Body of pancreas (tissue), 4 donors: Measurements from ENCODE around the gene KLHL17. TPM values are rescaled to one million over a fixed set of nuclear protein-coding genes. Genes with fewer than 3 reads are reported as not detected.
"Not testable (repeated sequence)": the region's sequence is repeated elsewhere in the genome, so short reads cannot be mapped to it uniquely, and the experiment has no call there.

Source experiments
- ATAC-seq: fragments of 150-250 bp; one replicate; pipeline ENCODE4 v1.9.1; 2016
- DNase-seq, 4 donors: peaks; one replicate each; pipeline ENCODE4 v3.0.0-alpha.2; 2019
- H3K27ac ChIP-seq, 4 donors: fragments of 200-600 bp; sonication (generic); 1 replicate in 3 of 4; 2 replicates in 1 of 4; pipeline versions ENCODE4 v1.5.1 to v1.6.1; 2016 to 2019; ENCODE audit warnings: mild to moderate bottlenecking in 1 of 4, mixed read lengths in 1 of 4, moderate library complexity in 1 of 4
- H3K27me3 ChIP-seq, 2 donors: fragments of 200-600 bp; sonication (generic); one replicate each; pipeline ENCODE4 v1.6.0; 2016; ENCODE audit warnings: mild to moderate bottlenecking in 1 of 2
- H3K36me3 ChIP-seq, 2 donors: fragments of 200-600 bp; sonication (generic); replicated peaks in 1 of 2; 2 replicates each; pipeline ENCODE4 v1.5.1; 2016; ENCODE audit warnings: low read depth in 2 of 2; ENCODE audit not compliant: insufficient read depth in 1 of 2
- H3K4me1 ChIP-seq: fragments of 200-600 bp; sonication (generic); one replicate; pipeline ENCODE4 v1.6.0; 2016
- H3K4me3 ChIP-seq, 2 donors: fragments of 200-600 bp; sonication (generic); 1 replicate in 1 of 2; 2 replicates in 1 of 2; pipeline ENCODE4 v1.5.1; 2016 to 2019
- H3K9me3 ChIP-seq, 3 donors: fragments of 200-600 bp; sonication (generic); 1 replicate in 2 of 3; 2 replicates in 1 of 3; pipeline ENCODE4 v1.5.1; 2016
- POLR2A ChIP-seq, 3 donors: fragments of 450-650 bp; IDR thresholded peaks; one replicate each; pipeline ENCODE4 v1.6.1; 2016; ENCODE audit warnings: antibody characterized with exemption in 3 of 3, mild to moderate bottlenecking in 2 of 3
- WGBS, 2 donors: methylation state at CpG; one replicate each; pipeline ENCODE4 v1.1.5; 2017; 5-methylcytosine and 5-hydroxymethylcytosine counted together
- intact Hi-C: fragments of 100-400 bp; cut with DNase I; formaldehyde crosslinking; loops from one replicate; pipeline ENCODE4 v1.15.1; 2023
- total RNA-seq, 2 donors: library from RNA; depleted of rRNA; stranded (reverse); fragments of >200 nt; gene quantifications; one replicate each; pipeline ENCODE4 v1.1.0, GENCODE V29; 2016
- TF ChIP-seq, protein P1 (sequence below), 7 experiments: fragments of 450-650 bp in 4 of 7; fragments of 200-600 bp in 3 of 7; sonication (generic) in 3 of 7; IDR thresholded peaks; one replicate each; pipeline ENCODE4 v1.5.1; 2016 to 2019; ENCODE audit warnings: antibody characterized with exemption in 7 of 7

KLHL17 gene
- total RNA-seq, 2 donors from 2014 or later = 6.0 to 29.0 TPM

DNA sequence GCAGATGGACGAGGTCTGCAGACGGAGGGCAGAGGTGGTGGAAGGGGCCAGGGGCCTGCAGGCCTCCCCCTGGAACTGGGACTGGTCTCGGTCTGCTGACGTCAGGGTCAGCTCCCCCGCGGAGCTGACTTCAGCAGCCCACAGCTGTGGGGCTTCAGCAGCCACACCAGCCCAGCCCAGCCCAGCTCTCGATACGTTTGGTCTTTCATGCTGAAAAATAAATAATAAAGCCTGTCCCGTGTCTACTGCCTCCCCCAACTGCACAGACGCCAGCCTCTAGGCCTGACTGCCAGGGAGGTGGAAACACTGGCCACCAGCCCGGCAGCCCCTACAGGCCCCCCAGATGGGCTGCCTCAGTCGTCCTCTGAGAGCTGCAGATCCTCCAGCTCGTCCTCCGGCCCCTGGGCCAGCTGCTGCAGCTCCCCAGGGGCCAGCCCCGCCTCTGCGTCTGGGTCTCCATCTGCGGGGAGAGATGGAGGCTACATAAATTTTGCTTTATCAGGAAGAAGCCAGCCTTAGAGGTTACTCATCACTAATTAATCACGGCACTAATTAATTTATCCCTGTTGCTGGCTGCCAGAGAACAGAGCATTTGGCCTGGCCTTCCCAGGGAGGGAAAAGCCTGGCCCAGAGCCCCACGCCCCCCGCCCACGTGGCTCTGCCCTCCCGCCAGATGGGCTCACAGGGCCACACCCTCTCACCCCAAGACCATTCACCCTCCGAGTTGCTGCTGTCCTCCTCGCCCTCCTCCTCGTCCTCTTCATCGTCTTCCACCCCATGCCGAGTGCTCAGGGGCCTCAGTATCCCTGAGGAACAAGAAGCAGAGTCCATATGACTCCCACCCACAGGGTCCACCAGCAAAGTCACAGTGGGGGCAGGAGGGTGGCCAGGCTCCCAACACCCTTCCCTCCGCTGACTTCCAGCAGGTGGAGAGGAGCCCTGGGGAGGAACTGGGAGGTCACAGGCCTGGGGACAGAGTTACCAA, 15.8 kb upstream of the KLHL17 start:
- H3K27me3 ChIP-seq = peaks cover 0 to 26% of the 10 kb centered on the region in 2 donors
- 74 to 82% methylated on average over 27 to 28 of the region's 28 CpGs for whole genome bisulfite sequencing, 2 donors
- H3K36me3 ChIP-seq = peaks cover 16 to 19% of the 10 kb centered on the region in 2 donors
- ATAC-seq = no peak
- peaks cover 37% of the 10 kb centered on the region for H3K4me1 ChIP-seq
- TF ChIP-seq POLR2A (IDR thresholded peaks at IDR 0.05) = no peak
- TF ChIP-seq, protein P1, sequence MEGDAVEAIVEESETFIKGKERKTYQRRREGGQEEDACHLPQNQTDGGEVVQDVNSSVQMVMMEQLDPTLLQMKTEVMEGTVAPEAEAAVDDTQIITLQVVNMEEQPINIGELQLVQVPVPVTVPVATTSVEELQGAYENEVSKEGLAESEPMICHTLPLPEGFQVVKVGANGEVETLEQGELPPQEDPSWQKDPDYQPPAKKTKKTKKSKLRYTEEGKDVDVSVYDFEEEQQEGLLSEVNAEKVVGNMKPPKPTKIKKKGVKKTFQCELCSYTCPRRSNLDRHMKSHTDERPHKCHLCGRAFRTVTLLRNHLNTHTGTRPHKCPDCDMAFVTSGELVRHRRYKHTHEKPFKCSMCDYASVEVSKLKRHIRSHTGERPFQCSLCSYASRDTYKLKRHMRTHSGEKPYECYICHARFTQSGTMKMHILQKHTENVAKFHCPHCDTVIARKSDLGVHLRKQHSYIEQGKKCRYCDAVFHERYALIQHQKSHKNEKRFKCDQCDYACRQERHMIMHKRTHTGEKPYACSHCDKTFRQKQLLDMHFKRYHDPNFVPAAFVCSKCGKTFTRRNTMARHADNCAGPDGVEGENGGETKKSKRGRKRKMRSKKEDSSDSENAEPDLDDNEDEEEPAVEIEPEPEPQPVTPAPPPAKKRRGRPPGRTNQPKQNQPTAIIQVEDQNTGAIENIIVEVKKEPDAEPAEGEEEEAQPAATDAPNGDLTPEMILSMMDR (IDR thresholded peaks at IDR 0.05) = no peak
- DNase-seq = peak in 2 of 4 donors; percentile 22 to 34
- no peaks in the 10 kb centered on the region for H3K9me3 ChIP-seq
- peak overlapping the region in 1 of 4 donors; percentile 12 for H3K27ac ChIP-seq
- H3K4me3 ChIP-seq = no peak overlapping the region
- intact Hi-C loops = no loop called here

DNA sequence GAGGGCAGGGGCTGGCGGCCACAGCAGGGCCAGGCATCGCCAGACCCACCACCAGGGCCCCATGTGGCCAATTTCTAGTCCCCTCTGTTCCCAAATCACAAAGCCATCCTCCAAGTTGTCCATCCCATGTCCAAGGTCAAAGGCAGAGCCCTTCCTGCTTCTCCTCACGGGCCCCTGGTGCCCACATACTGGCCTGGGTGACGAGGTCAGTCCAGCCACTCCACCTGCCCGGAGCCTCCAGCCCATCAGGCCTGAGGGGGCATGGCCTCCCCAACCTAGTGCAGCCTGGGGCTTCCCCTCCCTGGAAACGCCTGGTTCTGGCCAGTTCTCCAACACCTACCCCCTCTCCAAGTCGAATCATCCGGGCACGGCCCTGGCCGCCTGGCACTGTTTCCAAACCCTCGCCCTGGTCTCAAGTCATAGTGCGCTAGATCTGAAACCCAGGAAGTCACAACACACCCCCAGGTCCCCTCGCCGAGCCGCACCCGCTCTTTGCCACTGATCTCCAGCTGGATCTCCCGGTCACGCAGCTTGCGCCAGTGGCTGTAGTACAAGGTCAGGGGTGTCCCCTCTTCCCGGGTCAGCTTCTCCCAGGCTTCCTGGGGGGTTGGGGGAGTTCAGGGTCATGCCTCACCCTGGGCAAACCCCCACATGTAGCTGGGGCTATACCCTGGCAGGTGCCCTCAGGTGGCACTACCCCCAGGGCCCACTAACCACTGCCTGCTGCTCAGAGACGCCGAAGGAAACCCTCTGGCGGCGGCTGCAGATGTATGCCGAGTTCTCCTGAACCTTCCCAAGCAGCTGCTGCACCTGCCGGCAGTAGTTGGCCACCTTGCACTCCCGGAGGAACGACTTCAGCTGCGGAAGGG, 14.5 kb upstream of the KLHL17 start:
- DNase-seq = no peak
- Histone ChIP-seq H3K4me1 (peaks cover 24% of the 10 kb centered on the region), H3K4me3 (no peak overlapping the region), H3K27ac (no peak overlapping the region), H3K36me3 (peaks cover 20 to 25% of the 10 kb centered on the region in 2 donors), H3K27me3 (peaks cover 0 to 22% of the 10 kb centered on the region in 2 donors), H3K9me3 (no peaks in the 10 kb centered on the region)
- intact Hi-C loops = no loop called here
- TF ChIP-seq, protein P1 (IDR thresholded peaks at IDR 0.05) = no peak
- no peak for TF ChIP-seq POLR2A (IDR thresholded peaks at IDR 0.05)
- 84 to 90% methylated on average over 20 to 27 of the region's 29 CpGs for WGBS, 2 donors
- no peak for ATAC-seq

DNA sequence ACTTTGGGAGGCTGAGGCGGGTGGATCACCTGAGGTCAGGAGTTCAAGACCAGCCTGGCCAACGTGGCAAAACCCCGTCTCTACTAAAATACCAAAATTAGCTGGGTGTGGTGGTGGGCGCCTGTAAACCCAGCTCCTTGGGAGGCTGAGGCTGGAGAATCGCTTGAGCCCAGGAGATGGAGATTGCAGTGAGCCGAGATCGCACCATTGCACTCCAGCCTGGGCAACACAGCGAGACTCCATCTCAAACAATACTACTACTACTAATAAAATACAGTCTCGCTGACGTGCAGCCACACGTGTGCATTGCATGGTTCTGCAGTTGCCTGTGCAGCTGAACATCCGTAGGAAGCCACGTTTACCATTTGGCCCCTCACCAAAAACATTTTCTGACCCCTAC, 13.6 kb upstream of the KLHL17 start:
- ATAC-seq, DNase-seq, H3K4me3 ChIP-seq, H3K9me3 ChIP-seq, intact Hi-C loops, H3K27ac ChIP-seq: not testable (repeated sequence)
- 93 to 96% methylated on average over 8 to 13 of the region's 13 CpGs for WGBS, 2 donors
- Histone ChIP-seq H3K36me3 (peaks cover 20 to 29% of the 10 kb centered on the region in 2 donors), H3K4me1 (peaks cover 15% of the 10 kb centered on the region), H3K27me3 (peaks cover 0 to 13% of the 10 kb centered on the region in 2 donors)

DNA sequence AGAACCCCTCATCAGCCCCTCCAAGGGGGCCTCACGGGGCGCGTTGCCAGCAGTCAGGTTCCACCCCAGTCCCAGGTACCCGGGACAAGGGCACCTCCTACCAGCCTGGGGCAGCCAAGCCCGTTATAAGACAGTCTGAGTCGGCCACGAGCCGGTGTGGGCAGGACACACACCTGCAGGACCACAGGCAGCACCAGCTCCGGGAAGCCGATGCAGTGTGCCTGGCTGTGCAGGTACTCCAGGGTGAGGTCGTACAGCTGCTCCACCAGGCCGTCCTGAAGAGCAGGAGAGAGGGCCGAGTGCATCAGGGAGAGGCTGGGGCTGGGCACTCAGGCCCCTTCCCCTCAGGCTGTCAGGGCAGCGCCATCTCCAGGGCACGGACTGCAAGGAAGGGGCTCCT, 12.4 kb upstream of the KLHL17 start:
- H3K9me3 ChIP-seq = no peaks in the 10 kb centered on the region
- peaks cover 20 to 33% of the 10 kb centered on the region in 2 donors for H3K36me3 ChIP-seq
- DNase-seq (no peak), ATAC-seq (no peak)
- no peak for TF ChIP-seq POLR2A (IDR thresholded peaks at IDR 0.05)
- TF ChIP-seq, protein P1 (IDR thresholded peaks at IDR 0.05) = no peak
- no peak overlapping the region for H3K4me3 ChIP-seq
- H3K27ac ChIP-seq = no peak overlapping the region
- 91 to 96% methylated on average over 4 to 9 of the region's 15 CpGs for WGBS, 2 donors
- H3K4me1 ChIP-seq = peaks cover 4% of the 10 kb centered on the region
- H3K27me3 ChIP-seq = peaks cover 0 to 1% of the 10 kb centered on the region in 2 donors
- intact Hi-C loops = no loop called here

DNA sequence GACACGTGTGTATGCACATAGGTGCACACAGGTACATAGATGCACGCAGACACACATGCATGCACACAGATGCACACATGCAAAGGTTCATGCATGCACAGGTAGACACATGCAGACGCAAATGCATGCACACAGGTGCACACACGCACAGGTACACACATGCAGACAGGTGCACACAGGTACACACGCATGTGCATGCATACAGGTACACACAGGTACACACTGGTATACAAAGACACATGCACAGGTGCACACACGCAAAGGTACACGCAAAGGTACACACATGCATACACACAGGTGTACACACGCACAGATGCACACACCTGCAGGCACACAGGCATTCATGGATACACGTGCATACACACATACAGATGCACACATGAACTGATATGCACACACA, 10.1 kb upstream of the KLHL17 start:
- Histone ChIP-seq H3K4me1 (no peaks in the 10 kb centered on the region), H3K27me3 (no peaks in the 10 kb centered on the region), H3K4me3 (no peak overlapping the region), H3K27ac (no peak overlapping the region), H3K9me3 (no peaks in the 10 kb centered on the region), H3K36me3 (peaks cover 22 to 47% of the 10 kb centered on the region in 2 donors)
- DNase-seq (no peak), ATAC-seq (no peak)
- 95 to 98% methylated on average over 5 to 9 of the region's 9 CpGs for WGBS, 2 donors
- TF ChIP-seq, protein P1 (IDR thresholded peaks at IDR 0.05) = peak in 1 of 7 experiments; percentile 19
- no peak for TF ChIP-seq POLR2A (IDR thresholded peaks at IDR 0.05)
- intact Hi-C loops = no loop called here
